HG03135 (cell line): ENCODE data around the gene TOLLIP.

Source experiments
- ATAC-seq: cut with Tn5 transposase; IDR thresholded peaks from one replicate; pipeline ENCODE4 v1.9.1; 2021; ENCODE audit warnings: mild to moderate bottlenecking, moderate library complexity; ENCODE audit not compliant: unreplicated experiment

TOLLIP gene

DNA sequence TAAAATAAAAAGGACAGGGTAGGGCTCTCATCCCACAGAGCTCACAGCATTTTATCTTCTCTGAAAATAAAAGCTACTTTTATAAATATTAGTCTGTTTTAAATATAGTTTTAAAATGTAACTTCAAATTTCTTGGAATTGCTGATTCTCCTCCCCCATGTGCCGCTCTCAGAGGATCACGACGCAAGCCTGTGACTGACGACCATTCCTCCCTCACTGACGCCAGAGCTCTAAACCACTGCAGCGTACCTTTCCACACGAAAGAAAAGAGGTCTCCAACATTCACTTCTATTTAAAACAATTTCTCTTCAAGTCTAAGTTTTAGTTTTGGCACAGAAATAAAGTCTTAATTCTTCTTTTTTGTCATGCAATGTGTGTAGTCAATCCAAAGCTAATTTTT is 9.3 kb downstream of the TOLLIP start:
- ATAC-seq: no peak

DNA sequence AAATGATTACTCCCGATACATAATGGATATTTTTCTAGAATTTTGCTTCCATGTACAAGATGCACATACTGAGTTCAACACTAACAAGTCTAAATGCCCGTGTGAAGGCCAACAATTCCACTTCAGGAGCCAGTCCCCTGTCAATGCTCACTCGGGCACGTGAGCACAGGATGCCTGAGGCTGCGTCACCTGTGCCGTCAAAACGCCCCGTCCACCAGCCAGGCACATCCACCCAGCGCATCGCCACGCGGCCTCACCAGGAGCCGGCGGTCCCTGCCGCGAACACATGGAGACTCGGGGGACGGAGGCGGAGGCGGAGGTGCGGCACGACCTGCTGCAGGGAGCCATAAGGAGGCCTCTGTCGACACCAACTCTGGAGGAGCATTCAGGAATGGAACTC is 9.8 kb downstream of the TOLLIP start:
- ATAC-seq: no peak

DNA sequence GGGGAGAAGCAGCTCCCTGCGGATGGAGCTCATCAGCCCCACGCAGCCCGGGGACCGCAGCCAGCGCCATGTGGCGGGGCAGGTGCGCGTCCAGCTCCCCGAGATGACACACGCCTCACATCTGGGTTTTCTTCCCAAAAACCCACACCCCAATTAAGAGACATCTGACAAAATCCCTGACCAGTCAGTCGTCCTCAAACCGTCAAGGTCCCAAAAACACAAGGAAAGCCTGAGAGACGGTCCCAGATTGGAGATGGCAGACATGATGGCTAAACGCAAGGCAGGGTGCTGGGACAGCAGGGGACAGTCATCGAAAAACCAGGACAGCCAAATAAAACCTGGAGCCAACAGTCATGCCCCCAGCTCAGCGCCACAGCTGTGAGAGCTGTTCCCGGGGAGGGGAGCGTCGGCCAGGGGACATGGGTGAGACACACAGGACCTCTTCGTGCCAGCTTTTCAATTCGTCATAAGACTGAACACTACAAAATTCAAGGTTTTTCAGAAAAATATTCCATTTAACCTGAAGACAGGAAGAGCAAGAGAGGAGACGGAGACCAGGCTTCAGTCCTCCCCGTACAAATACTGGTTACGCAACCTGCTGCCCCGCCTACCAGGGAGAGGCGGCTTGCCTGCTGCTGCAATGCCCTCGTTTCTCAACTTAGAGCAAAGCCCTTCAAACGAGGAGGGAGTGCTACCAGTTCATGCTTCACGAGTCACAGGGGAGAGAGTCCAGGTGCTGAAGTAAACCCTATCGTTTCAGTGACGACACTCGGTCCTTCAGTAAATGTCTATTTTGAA is 10.5 kb downstream of the TOLLIP start:
- ATAC-seq: no peak

DNA sequence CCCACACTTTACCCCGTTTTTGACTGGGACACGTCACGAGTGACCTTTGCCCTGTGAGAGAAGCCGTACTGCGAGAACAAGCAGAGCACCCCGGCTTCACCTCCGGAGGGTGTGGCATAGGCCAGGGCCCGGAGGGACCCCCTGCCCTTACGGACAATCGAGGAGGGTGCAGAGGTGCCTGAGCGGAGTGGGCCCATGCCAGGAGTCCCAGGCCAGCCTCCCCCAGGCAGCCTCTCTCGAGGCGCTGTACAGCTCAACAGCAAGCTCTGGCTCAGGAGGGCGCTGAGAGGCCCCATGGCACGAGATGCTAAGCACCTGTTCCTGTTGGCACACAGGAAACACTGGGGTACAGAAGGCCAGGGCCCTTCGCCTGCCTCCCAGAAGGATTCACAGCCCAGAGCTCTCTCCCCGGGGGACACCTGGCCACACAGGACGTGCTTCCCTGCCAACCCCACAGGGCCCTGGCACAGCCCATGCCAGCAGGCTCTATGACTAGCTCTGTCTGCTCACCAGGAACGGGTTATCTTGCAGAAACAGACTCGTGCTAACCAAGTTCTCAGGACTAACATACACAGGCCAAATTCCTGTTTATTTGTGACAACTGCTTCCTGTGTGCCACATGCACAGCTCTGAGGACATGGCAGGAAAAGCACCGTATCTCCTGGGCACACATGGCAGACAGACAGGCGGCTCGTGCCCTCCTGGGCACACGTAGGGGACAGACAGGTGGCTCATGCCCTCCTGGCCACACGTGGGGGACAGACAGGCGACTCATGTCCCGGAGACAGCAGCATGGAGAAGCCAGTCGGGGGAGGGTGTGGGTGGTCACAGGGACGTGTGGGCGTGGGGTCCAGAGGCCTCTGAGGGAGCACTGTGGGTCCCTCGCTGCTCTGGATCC is 11.6 kb downstream of the TOLLIP start:
- no peak for ATAC-seq

GRCh38 chr11:1297011-1297575 is 12.3 kb downstream of the TOLLIP start:
- ATAC-seq: no peak

GRCh38 chr11:1296287-1296686 is 13.1 kb downstream of the TOLLIP start:
- no peak for ATAC-seq

- ATAC-seq: no peak
Observed at GRCh38 chr11:1295591-1295990, 13.8 kb downstream of the TOLLIP start.

DNA sequence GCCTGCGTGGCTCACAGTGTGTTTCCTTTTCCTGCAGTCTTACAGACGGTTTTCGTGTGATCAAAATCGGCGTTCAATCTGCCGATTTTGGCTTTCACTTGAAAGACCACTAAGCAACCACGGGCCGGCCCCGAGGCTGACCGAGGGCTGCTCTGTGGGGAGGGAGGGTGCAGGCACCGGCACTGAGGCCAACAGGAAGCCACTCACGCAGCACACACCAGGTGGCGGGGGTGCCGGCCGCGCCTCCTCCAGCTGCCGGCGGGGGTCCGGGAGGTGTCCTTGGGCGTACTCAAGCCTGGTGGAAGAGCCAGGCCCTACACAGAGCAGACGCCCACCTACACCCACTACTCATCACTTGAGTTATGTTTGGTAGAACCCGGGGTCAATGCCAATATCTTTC is 14.3 kb downstream of the TOLLIP start:
- no peak for ATAC-seq

DNA sequence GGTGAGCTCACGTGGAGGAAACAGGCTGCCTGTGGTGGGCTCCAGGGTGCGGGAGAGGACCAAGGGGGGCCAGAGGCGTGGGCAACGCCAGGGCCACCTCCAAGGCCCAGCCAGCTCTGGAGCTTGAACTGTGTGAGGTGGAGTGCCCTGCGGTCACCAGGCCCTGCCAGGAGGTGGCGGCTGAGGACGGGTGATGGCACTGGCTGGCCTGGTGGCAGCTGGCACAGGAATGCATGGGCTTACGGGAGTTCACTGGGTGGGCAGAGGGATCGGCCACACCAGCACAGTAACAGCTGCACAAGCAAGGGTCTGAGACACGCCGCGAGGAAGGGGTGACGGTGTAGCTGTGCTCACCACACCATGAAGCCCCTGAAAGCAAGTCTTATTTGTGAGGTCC is 15.8 kb downstream of the TOLLIP start:
- no peak for ATAC-seq

GRCh38 chr11:1292644-1293618 is 16.5 kb downstream of the TOLLIP start:
- no peak for ATAC-seq

DNA sequence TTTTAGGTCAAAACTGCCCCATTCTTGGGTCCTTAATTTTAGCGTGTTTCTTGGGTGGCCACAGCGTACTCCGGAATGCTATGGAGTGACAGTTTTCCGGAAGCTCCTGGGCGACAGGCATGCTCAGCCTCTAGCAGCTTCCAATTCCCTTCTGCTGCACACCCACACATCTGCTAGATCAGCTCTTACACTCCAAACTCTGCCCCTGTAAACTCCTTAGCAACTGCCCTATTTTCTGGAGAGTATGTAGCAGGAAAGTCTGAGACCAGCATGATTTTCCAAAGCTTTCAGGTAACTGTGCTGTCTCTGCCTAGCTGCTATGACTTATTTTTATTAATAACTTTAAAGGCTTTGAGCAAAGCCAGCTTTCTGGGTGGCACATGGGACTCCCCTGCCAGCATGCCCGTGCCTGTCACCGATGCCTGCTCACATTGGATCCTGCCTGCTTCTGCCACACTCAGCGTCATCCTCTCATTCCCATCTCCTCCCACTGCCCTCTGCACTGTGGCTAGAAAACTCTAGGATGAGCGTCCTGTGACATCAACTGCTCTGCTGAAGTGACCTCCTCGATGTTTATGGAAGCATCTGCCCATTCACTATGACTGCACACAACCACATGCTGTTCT is 17.3 kb downstream of the TOLLIP start:
- ATAC-seq: no peak

- ATAC-seq: no peak
Observed at GRCh38 chr11:1291295-1292017, 18.0 kb downstream of the TOLLIP start.

GRCh38 chr11:1290052-1291040 is 19.1 kb downstream of the TOLLIP start:
- ATAC-seq: no peak

DNA sequence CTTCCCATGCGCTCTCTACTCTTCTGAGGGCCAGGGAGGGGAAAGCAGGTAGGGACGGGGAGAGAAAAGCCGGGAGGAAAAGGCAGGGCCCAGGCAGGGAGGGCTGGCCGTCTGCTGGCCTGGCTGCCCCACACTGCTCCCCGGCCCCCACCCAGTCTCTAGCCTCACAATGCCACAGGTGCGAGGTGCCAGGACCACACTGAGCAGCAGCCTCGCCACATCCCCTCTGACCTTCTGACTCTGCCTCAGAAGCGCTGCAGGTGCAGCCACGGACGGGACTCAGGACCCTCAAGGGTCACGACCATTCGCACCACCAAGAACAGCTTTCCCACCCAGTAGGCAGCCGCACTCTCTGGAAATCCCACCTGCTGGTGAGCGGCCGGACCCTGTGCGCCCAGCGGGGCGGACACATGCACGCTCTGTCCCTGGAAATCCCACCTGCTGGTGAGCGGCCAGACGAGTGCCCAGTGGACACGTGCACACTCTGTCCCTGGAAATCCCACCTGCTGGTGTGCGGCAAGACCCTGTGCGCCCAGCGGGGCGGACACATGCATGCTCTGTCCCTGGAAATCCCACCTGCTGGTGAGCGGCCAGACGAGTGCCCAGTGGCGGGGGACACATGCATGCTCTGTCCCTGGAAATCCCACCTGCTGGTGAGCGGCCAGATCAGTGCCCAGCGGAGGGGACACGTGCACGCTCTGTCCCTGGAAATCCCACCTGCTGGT is 20.1 kb downstream of the TOLLIP start:
- ATAC-seq: no peak

GRCh38 chr11:1288426-1289151 is 20.8 kb downstream of the TOLLIP start:
- no peak for ATAC-seq

GRCh38 chr11:1287928-1288327 is 21.5 kb downstream of the TOLLIP start:
- no peak for ATAC-seq

GRCh38 chr11:1285876-1286275 is 23.6 kb downstream of the TOLLIP start:
- no peak for ATAC-seq
